Uterus (tissue), 2 donors: ENCODE results near the gene CYS1.

Source experiments
- CTCF ChIP-seq, 4 experiments: fragments of 200-600 bp in 2 of 4; fragments of 450-650 bp in 2 of 4; sonication (generic) in 2 of 4; IDR thresholded peaks; one replicate each; pipeline ENCODE4 v1.5.1; 2016 to 2019; ENCODE audit warnings: antibody characterized with exemption in 4 of 4, mild to moderate bottlenecking in 2 of 4, moderate library complexity in 1 of 4
- POLR2A ChIP-seq, 2 donors: fragments of 450-650 bp; IDR thresholded peaks; one replicate each; pipeline ENCODE4 v1.6.1; 2016; ENCODE audit warnings: antibody characterized with exemption in 2 of 2, mild to moderate bottlenecking in 1 of 2, moderate library complexity in 1 of 2

DNA sequence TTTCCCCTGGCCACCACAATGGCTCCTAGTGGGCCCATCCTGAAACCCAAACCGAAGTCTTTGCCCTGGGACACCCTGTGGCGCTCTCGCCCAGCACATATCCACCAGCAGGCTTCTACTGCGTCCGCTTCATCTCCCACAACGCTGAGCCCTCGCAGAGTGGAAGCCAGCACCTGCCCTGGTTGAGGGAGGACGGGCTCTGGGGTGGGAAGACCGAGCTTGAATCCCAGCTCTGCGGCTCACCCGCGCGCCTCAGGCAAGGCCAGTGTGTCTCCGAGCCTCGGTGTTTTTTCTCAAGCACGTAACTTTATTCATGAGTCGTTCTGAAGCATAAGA, 21.2 kb downstream of the CYS1 start:
- TF ChIP-seq POLR2A (IDR thresholded peaks at IDR 0.05) (no peak), CTCF (IDR thresholded peaks at IDR 0.05) (no peak)
